Measurements from ENCODE around the gene SLC23A2.

SLC23A2 gene

GRCh38 chr20:4937407-4938319, 63.6 kb downstream of the SLC23A2 start:
- TF ChIP-seq, protein P1, sequence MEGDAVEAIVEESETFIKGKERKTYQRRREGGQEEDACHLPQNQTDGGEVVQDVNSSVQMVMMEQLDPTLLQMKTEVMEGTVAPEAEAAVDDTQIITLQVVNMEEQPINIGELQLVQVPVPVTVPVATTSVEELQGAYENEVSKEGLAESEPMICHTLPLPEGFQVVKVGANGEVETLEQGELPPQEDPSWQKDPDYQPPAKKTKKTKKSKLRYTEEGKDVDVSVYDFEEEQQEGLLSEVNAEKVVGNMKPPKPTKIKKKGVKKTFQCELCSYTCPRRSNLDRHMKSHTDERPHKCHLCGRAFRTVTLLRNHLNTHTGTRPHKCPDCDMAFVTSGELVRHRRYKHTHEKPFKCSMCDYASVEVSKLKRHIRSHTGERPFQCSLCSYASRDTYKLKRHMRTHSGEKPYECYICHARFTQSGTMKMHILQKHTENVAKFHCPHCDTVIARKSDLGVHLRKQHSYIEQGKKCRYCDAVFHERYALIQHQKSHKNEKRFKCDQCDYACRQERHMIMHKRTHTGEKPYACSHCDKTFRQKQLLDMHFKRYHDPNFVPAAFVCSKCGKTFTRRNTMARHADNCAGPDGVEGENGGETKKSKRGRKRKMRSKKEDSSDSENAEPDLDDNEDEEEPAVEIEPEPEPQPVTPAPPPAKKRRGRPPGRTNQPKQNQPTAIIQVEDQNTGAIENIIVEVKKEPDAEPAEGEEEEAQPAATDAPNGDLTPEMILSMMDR (IDR thresholded peaks at IDR 0.05; ENCODE audit: low read depth, low read length) = no peak
- DNase-seq (ENCODE audit: extremely low read depth, low read depth) = no peak

DNA sequence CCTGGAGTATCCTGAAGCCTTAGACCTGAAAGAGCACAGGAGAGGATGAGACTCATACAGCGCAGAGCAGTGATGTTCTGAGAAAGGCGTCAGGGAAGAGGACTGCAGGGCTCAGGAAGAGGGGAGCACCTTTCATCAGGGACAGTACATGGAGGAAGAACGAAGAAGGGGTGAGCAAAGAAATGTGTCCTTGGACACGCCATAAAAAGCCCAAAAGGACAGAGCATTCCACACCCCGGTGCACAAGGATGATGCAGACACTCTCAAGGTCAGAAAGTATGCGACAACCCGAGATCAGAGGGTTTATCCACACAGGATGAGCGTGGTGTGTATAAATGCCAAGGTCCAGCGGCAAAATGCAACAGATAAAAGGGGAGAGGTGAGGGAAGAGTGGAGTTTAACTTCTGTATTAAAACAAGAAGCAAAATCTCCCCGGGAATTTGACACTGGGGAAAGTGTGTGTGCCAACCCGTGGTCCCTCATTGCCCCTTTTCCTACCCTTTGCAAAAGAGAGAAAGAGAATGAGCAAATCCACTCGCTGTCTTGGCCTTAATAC, 64.4 kb downstream of the SLC23A2 start:
- DNase-seq (ENCODE audit: extremely low read depth, low read depth) = no peak

GRCh38 chr20:4936392-4936850, 64.9 kb downstream of the SLC23A2 start:
- DNase-seq (ENCODE audit: extremely low read depth, low read depth) = no peak
- TF ChIP-seq, protein P1 (IDR thresholded peaks at IDR 0.05; ENCODE audit: low read depth, low read length) = no peak

More for the DNA sequence above, 64.4 kb downstream of the SLC23A2 start:
- TF ChIP-seq, protein P1 (IDR thresholded peaks at IDR 0.05; ENCODE audit: low read depth, low read length) = no peak

GRCh38 chr20:4932061-4932460, 69.2 kb downstream of the SLC23A2 start:
- no peak for DNase-seq (ENCODE audit: extremely low read depth, low read depth)
- TF ChIP-seq, protein P1 (IDR thresholded peaks at IDR 0.05; ENCODE audit: low read depth, low read length) = no peak

DNA sequence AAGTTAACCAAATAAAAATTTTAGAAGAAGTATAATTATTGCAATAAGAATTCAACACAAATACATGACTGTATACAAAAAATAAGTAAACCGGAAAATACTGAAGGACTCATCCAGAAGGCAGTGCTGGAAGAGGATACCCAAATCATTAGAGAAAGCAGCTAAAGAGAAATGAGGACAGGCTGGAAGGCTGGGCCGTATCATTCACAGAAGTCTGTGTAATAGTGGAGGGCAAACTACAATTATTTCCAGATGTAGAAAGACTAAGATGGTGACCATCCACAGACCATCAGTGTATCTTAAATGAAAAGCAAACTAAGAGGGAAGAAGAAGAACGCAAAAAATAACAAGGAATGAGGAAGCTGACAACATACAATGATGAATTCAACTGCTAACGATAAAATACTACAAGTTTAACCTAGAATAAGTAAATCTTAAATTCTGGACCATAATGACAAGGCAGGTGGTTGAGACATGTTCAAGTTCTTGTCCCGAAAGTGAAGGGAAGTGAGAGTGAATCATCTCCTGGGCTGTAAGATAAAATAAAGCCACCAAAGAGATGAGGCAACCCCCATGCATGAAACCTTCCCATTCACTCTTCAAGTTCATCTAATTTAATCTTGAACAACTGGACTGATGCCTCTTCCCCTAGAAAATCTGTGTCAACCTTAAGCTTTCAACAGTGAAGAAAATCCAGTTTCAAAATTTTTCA, 71.5 kb downstream of the SLC23A2 start:
- DNase-seq (ENCODE audit: extremely low read depth, low read depth) = no peak
- TF ChIP-seq, protein P1 (IDR thresholded peaks at IDR 0.05; ENCODE audit: low read depth, low read length) = no peak

DNA sequence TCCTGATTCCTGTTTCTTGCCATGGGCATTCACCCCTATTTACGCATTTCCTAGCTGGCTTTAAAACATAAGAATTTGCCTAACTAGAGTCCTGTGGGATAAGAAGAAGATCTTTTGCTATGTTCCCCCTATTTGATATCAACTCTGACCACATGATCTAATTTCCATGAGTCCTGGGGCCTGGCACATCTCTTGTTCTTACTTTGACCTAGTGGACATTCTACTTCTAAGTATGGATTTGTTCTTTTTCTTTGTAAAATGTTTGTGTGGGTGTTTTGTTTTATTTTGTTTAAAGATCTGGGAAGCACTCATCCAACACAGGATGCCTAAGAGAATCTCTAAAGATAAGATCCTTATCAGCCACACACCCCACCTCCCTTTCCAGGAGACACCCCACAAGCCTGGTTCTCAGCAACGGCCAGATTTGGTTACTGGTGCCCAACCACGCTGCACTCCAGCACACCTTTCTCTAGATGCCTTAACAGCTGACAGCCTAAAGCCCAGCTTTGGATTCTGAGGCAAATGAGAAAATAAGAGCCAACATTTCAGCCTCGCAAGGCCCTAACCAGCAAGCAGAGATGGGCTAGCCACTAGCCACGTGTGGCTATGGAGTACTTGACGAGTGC, 74.7 kb downstream of the SLC23A2 start:
- TF ChIP-seq, protein P1 (IDR thresholded peaks at IDR 0.05; ENCODE audit: low read depth, low read length) = no peak
- DNase-seq (ENCODE audit: extremely low read depth, low read depth) = no peak
